CD4-positive, alpha-beta T cell treated with Interleukin-12 subunit alpha and Interleukin-12 subunit beta, for 1 hour (primary cell): ENCODE measurements around the gene ASXL2.
A peak's percentile ranks its signal among the peaks of the same experiment; 100 is the strongest.
"Not testable (repeated sequence)": the region's sequence is repeated elsewhere in the genome, so short reads cannot be mapped to it uniquely, and the experiment has no call there.

Experiments
- DNase-seq: peaks from one replicate; pipeline ENCODE4 v3.0.0-alpha.2; 2020

The ASXL2 gene

GRCh38 chr2:25831746-25832449 is 46.4 kb downstream of the ASXL2 start:
- peak; percentile 30 for DNase-seq

GRCh38 chr2:25829828-25830227 is 48.5 kb downstream of the ASXL2 start:
- DNase-seq = no peak

GRCh38 chr2:25829377-25829704 is 48.9 kb downstream of the ASXL2 start:
- DNase-seq = no peak

GRCh38 chr2:25828532-25829376 is 49.5 kb downstream of the ASXL2 start:
- DNase-seq = not testable (repeated sequence)

GRCh38 chr2:25825238-25825637 is 53.0 kb downstream of the ASXL2 start:
- DNase-seq = peak; percentile 57

- DNase-seq = no peak
These were observed 53.6 kb downstream of the ASXL2 start for GRCh38 chr2:25824718-25825117.

- no peak for DNase-seq
These were observed 54.1 kb downstream of the ASXL2 start for GRCh38 chr2:25824216-25824615.

GRCh38 chr2:25822190-25823117 is 55.8 kb downstream of the ASXL2 start:
- DNase-seq = peak; percentile 68

- DNase-seq = no peak
These were observed 56.8 kb downstream of the ASXL2 start for GRCh38 chr2:25821225-25822056.

GRCh38 chr2:25819597-25820039 is 58.7 kb downstream of the ASXL2 start:
- no peak for DNase-seq

- no peak for DNase-seq
These were observed 60.7 kb downstream of the ASXL2 start for GRCh38 chr2:25817630-25818029.

- no peak for DNase-seq
These were observed 61.3 kb downstream of the ASXL2 start for GRCh38 chr2:25817006-25817405.

- DNase-seq = peak; percentile 17
These were observed 62.0 kb downstream of the ASXL2 start for GRCh38 chr2:25816249-25816648.

GRCh38 chr2:25814681-25815080 is 63.6 kb downstream of the ASXL2 start:
- no peak for DNase-seq

- DNase-seq = no peak
These were observed 67.9 kb downstream of the ASXL2 start for GRCh38 chr2:25810428-25810827.

- no peak for DNase-seq
These were observed 68.6 kb downstream of the ASXL2 start for GRCh38 chr2:25809646-25810045.

GRCh38 chr2:25808006-25808383 is 70.3 kb downstream of the ASXL2 start:
- DNase-seq = no peak

- no peak for DNase-seq
These were observed 71.3 kb downstream of the ASXL2 start for GRCh38 chr2:25806941-25807340.

GRCh38 chr2:25805987-25806386 is 72.3 kb downstream of the ASXL2 start:
- no peak for DNase-seq

GRCh38 chr2:25804338-25804737 is 73.9 kb downstream of the ASXL2 start:
- no peak for DNase-seq

GRCh38 chr2:25799301-25799700 is 79.0 kb downstream of the ASXL2 start:
- no peak for DNase-seq
